Muscle of leg (tissue), 11 donors: Measurements from ENCODE around the gene CCDC157. TPM values are rescaled to one million over a fixed set of nuclear protein-coding genes. Genes with fewer than 3 reads are reported as not detected.

ENCODE experiments used
- DNase-seq: peaks from one replicate; pipeline ENCODE4 v3.0.0; 2013
- H3K27ac ChIP-seq: one replicate; pipeline ENCODE4 v1.5.1; 2013; ENCODE audit warnings: mild to moderate bottlenecking, low read length, control low read depth
- H3K27me3 ChIP-seq: one replicate; pipeline ENCODE4 v1.6.1; 2013; ENCODE audit warnings: low read length; ENCODE audit not compliant: control insufficient read depth, insufficient read depth
- H3K36me3 ChIP-seq: one replicate; pipeline ENCODE4 v1.6.1; 2013; ENCODE audit warnings: low read length; ENCODE audit not compliant: control insufficient read depth, insufficient read depth
- H3K4me1 ChIP-seq: one replicate; pipeline ENCODE4 v1.6.1; 2013; ENCODE audit warnings: low read length; ENCODE audit not compliant: control insufficient read depth, insufficient read depth
- H3K4me3 ChIP-seq: one replicate; pipeline ENCODE4 v1.5.1; 2013; ENCODE audit warnings: low read length, control low read depth
- H3K9me3 ChIP-seq: replicated peaks from 2 replicates; pipeline ENCODE4 v1.6.1; 2013; ENCODE audit warnings: low read depth, low read length; ENCODE audit not compliant: control insufficient read depth
- WGBS: methylation state at CpG from one replicate; pipeline ENCODE4 v1.1.5; 2013; ENCODE audit warnings: missing lambda C conversion rate; ENCODE audit not compliant: insufficient coverage; 5-methylcytosine and 5-hydroxymethylcytosine counted together
- polyA plus RNA-seq, 8 donors: library from polyadenylated mRNA; unstranded; fragments of 120-200 nt; gene quantifications; one replicate each; pipeline versions ENCODE4 v1.2.1 to v1.2.3, GENCODE V29; 2013; ENCODE audit warnings: inconsistent platforms in 1 of 8, low replicate concordance in 1 of 8; ENCODE audit not compliant: insufficient read length in 8 of 8, insufficient read depth in 1 of 8
- total RNA-seq: library from RNA; stranded (reverse); fragments of 120-200 nt; gene quantifications from one replicate; pipeline ENCODE4 v1.2.4, GENCODE V29; 2013

CCDC157 gene
- total and polyA plus RNA-seq, 9 donors: 0.89 to 2.0 (median 1.2) TPM

DNA sequence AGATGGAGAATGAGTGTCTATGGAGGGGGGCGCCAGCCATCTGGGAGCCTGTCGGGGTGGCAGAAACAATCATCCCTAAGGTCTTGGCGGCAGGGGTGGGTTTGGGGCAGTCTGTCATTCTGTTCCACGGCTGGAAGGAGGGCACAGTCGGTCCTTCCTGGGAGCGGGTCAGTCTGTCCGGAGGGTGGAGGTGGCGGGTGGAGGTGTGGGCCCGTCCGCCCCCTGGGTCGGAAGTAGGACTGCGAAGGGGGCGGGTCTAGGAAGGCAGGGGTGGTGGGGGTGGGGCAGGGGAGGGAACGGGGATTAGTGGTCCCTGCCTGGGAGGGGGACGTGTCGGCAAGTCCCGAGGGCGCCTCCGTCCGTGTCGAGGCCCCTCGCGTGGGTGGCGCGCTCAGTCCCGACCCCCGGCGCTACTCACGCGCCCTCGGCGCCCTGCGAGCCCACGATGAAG is 30.5 kb upstream of the CCDC157 start:
- Histone ChIP-seq H3K9me3 (no peaks in the 10 kb centered on the region), H3K4me3 (peak overlapping the region; percentile 79), H3K27ac (no peak overlapping the region), H3K27me3 (no peaks in the 10 kb centered on the region), H3K36me3 (peaks cover 12% of the 10 kb centered on the region), H3K4me1 (peaks cover 34% of the 10 kb centered on the region)
- 2% methylated on average over 26 of the region's 34 CpGs for WGBS
- no peak for DNase-seq

- Histone ChIP-seq H3K36me3 (peaks cover 13% of the 10 kb centered on the region), H3K4me1 (peaks cover 29% of the 10 kb centered on the region), H3K4me3 (peak within 1 kb of the TSS; percentile 79), H3K27ac (peak within 1 kb of the TSS; percentile 51), H3K27me3 (no peaks in the 10 kb centered on the region), H3K9me3 (no peaks in the 10 kb centered on the region)
- DNase-seq: peak; percentile 95
- WGBS: under 1% methylated on average over 59 of the region's 69 CpGs
Observed at GRCh38 chr22:30326706-30327362, 30.0 kb upstream of the CCDC157 start, which contains the start of gene TBC1D10A. Gene TBC1D10A, minus strand, starts transcription at chr22:30326941. Its CDS starts 60 bp downstream, at chr22:30326881.

- H3K27ac ChIP-seq: no peak overlapping the region
- no peaks in the 10 kb centered on the region for H3K27me3 ChIP-seq
- H3K9me3 ChIP-seq: no peaks in the 10 kb centered on the region
- no peak overlapping the region for H3K4me3 ChIP-seq
- 100% methylated on average over 1 of the region's 5 CpGs for WGBS
- peaks cover 22% of the 10 kb centered on the region for H3K36me3 ChIP-seq
- DNase-seq: no peak
- H3K4me1 ChIP-seq: peaks cover 29% of the 10 kb centered on the region
Observed at GRCh38 chr22:30327864-30328345, 28.9 kb upstream of the CCDC157 start.

DNA sequence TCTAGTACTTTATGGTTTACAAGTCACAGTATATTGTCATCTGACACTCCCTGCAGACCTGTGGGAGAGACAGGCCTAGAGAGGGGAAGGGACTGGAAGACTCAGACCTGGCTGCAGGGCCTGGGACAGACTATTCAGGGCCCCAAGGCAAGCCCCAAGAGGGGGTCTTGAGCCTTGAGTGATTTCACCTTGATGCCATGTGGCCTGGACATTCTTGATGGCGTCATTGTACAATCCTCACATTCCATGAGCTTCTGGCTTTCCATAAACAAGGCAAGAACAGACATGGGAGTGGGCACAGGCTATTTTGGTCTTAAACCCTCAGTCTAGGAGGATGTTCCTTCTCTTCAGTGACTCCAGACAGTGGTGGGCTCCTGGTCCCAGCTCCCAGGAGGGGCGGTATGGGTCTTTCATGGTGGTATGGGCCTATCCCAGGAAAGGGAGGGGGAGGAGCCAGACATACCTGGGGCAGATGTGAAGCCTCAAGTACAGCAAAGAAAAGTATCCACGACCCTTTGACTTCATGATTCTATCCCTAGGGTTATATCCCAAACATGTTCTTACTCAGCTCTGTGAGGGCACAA is 28.2 kb upstream of the CCDC157 start:
- no peaks in the 10 kb centered on the region for H3K9me3 ChIP-seq
- peaks cover 29% of the 10 kb centered on the region for H3K4me1 ChIP-seq
- DNase-seq: no peak
- no peaks in the 10 kb centered on the region for H3K27me3 ChIP-seq
- peaks cover 27% of the 10 kb centered on the region for H3K36me3 ChIP-seq
- no peak overlapping the region for H3K4me3 ChIP-seq
- WGBS: no CpG with 5 or more reads among the region's 3 CpGs
- no peak overlapping the region for H3K27ac ChIP-seq

DNA sequence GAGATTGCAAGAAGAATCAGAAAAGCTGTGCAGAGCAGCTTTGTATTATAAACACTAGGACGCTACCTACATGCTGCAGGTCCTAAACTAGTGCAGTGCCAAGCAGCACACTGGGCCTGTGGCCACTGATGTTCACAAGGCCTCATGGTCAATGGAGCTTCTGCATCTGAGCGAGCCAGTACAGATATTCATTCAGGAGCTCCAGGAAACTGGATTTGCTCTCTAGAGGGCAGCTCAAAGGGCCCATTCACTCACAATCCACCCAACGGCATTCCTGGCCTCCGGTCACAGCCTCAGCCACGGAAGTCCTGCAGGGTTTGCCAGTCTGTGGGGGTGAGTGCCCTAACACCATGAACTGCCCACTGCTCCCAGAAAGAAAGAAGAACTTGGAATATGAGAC is 24.3 kb upstream of the CCDC157 start:
- peaks cover 67% of the 10 kb centered on the region for H3K36me3 ChIP-seq
- DNase-seq: no peak
- 81% methylated on average over 3 of the region's 5 CpGs for WGBS

GRCh38 chr22:30332994-30333706 is 23.7 kb upstream of the CCDC157 start:
- Histone ChIP-seq H3K27ac (no peak overlapping the region), H3K9me3 (no peaks in the 10 kb centered on the region), H3K4me1 (peaks cover 4% of the 10 kb centered on the region), H3K36me3 (peaks cover 72% of the 10 kb centered on the region), H3K4me3 (no peak overlapping the region), H3K27me3 (no peaks in the 10 kb centered on the region)
- no CpG with 5 or more reads among the region's 2 CpGs for WGBS
- DNase-seq: no peak

More for the DNA sequence above, 24.3 kb upstream of the CCDC157 start:
- Histone ChIP-seq H3K4me1 (peaks cover 4% of the 10 kb centered on the region), H3K27ac (no peak overlapping the region), H3K9me3 (no peaks in the 10 kb centered on the region), H3K4me3 (no peak overlapping the region), H3K27me3 (no peaks in the 10 kb centered on the region)

GRCh38 chr22:30333707-30334087 is 23.1 kb upstream of the CCDC157 start:
- WGBS: 86% methylated on average over 1 of the region's 3 CpGs
- no peak overlapping the region for H3K27ac ChIP-seq
- peaks cover 4% of the 10 kb centered on the region for H3K4me1 ChIP-seq
- DNase-seq: no peak
- H3K27me3 ChIP-seq: no peaks in the 10 kb centered on the region
- H3K9me3 ChIP-seq: no peaks in the 10 kb centered on the region
- peaks cover 76% of the 10 kb centered on the region for H3K36me3 ChIP-seq
- H3K4me3 ChIP-seq: no peak overlapping the region

- no peaks in the 10 kb centered on the region for H3K9me3 ChIP-seq
- H3K36me3 ChIP-seq: peaks cover 81% of the 10 kb centered on the region
- H3K4me1 ChIP-seq: peaks cover 8% of the 10 kb centered on the region
- H3K27ac ChIP-seq: no peak overlapping the region
- DNase-seq: no peak
- no peaks in the 10 kb centered on the region for H3K27me3 ChIP-seq
- no peak overlapping the region for H3K4me3 ChIP-seq
- no CpG with 5 or more reads among the region's 4 CpGs for WGBS
Observed at GRCh38 chr22:30334646-30335045, 22.2 kb upstream of the CCDC157 start.

GRCh38 chr22:30335236-30335635 is 21.6 kb upstream of the CCDC157 start:
- no peaks in the 10 kb centered on the region for H3K9me3 ChIP-seq
- H3K4me3 ChIP-seq: no peak overlapping the region
- peaks cover 86% of the 10 kb centered on the region for H3K36me3 ChIP-seq
- 100% methylated on average over 1 of the region's 1 CpG for whole genome bisulfite sequencing
- DNase-seq: no peak
- H3K4me1 ChIP-seq: peaks cover 11% of the 10 kb centered on the region
- H3K27ac ChIP-seq: no peak overlapping the region
- no peaks in the 10 kb centered on the region for H3K27me3 ChIP-seq
